ENCODE measurements around the gene TRAF1. TPM values are rescaled to one million over a fixed set of nuclear protein-coding genes. Genes with fewer than 3 reads are reported as not detected.

The TRAF1 gene
- total and polyA plus RNA-seq, 2 of the 13 experiments (the other 11 are each of a cell fraction or from before 2014, with no cell fraction given) = 0.44 to 1.0 TPM

DNA sequence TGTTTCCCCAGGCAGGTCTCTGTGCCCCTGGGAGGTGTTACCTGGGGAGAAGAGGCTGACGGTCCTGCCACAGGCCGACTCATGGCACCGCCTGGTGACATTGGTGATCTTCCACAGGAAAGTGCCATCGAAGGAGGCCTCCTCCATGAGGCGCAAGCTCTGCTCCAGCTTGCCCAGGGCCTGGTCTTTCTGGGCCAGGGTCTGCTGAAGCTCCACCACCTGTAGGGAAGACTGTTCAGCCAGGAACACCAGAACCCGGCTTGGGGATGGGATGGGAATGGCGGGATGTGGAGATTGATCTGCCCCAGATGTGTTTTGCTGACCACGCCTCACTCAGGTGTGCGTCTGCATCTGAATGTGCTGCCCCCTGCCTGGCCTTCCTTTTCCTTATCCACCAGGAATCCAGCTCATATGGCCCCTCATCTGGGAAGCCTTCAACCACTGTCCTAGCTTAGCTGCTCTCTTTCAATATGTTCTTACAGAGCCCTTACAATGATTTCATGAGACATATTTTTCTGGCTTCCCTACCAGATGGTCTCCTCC, 15.2 kb downstream of the TRAF1 start:
- no TSS peak for BruUV-seq (replicated peaks)
- CTCF ChIA-PET (ENCODE audit: low intra/inter-chr PET ratio, low total read pairs) = no interaction called here
- Histone ChIP-seq H3K36me3 (replicated peaks in 1 of 2; ENCODE audit: control insufficient read depth in 1 of 2, insufficient read depth in 2 of 2, low read length in 2 of 2) (no peaks in the 10 kb centered on the region), H3K4me2 (ENCODE audit: low read depth, low read length) (no peak overlapping the region), H3K9me3 (ENCODE audit: low read length) (no peaks in the 10 kb centered on the region), H3K4me3 (replicated peaks in 1 of 3; ENCODE audit: insufficient read depth in 1 of 3, low read depth in 2 of 3, low read length in 3 of 3) (no peak overlapping the region), H3K9ac (ENCODE audit: insufficient read depth, low read depth, low read length) (no peak overlapping the region), H3K4me1 (ENCODE audit: insufficient read depth, low read length) (0 out of 2 replicates have a peak, but pooled peaks cover 12% of the 10 kb centered on the region), H2AFZ (ENCODE audit: low read length) (no peak overlapping the region), H3K27ac (ENCODE audit: extremely low read length, insufficient read depth, low read length) (no peak overlapping the region), H4K20me1 (ENCODE audit: insufficient read depth, low read length) (no peaks in the 10 kb centered on the region), H3K79me2 (ENCODE audit: insufficient read depth, low read length) (no peaks in the 10 kb centered on the region), H3K27me3 (ENCODE audit: control insufficient read depth in 1 of 2, insufficient read depth in 2 of 2, low read length in 2 of 2) (no peaks in the 10 kb centered on the region)
- 44% methylated on average over 4 of the region's 9 CpGs for WGBS (ENCODE audit: low lambda C conversion rate)
- ATAC-seq (no peak), DNase-seq (ENCODE audit: low spot score) (no peak), FAIRE-seq (no peak)
- intact Hi-C loops (cut with micrococcal nuclease; ENCODE audit: unreplicated experiment) = no loop called here
- in situ Hi-C loops (cut with HindIII; ENCODE audit: extremely low pct_ligation_motif_present, low pct_unique_long_range_greater_than_20kb) = no loop called here
- POLR2A ChIA-PET = no interaction called here
- TF ChIP-seq GLI4 (CRISPR knock-in tag; IDR thresholded peaks at IDR 0.05; ENCODE audit: borderline replicate concordance) (no peak), HNRNPK (IDR thresholded peaks at IDR 0.05; ENCODE audit: low read depth, low read length, poor library complexity, severe bottlenecking) (no peak), CC2D1A (CRISPR knock-in tag; IDR thresholded peaks at IDR 0.05) (no peak), HDAC6 (IDR thresholded peaks at IDR 0.05; ENCODE audit: low read depth, low read length) (no peak), ZNF605 (CRISPR knock-in tag; IDR thresholded peaks at IDR 0.05) (no peak), TBP (CRISPR knock-in tag; IDR thresholded peaks at IDR 0.05) (no peak)
- TF ChIP-seq, protein P1, sequence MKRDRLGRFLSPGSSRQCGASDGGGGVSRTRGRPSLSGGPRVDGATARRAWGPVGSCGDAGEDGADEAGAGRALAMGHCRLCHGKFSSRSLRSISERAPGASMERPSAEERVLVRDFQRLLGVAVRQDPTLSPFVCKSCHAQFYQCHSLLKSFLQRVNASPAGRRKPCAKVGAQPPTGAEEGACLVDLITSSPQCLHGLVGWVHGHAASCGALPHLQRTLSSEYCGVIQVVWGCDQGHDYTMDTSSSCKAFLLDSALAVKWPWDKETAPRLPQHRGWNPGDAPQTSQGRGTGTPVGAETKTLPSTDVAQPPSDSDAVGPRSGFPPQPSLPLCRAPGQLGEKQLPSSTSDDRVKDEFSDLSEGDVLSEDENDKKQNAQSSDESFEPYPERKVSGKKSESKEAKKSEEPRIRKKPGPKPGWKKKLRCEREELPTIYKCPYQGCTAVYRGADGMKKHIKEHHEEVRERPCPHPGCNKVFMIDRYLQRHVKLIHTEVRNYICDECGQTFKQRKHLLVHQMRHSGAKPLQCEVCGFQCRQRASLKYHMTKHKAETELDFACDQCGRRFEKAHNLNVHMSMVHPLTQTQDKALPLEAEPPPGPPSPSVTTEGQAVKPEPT (CRISPR knock-in tag; IDR thresholded peaks at IDR 0.05; ENCODE audit: low read depth) = no peak
- TF ChIP-seq, protein P2, sequence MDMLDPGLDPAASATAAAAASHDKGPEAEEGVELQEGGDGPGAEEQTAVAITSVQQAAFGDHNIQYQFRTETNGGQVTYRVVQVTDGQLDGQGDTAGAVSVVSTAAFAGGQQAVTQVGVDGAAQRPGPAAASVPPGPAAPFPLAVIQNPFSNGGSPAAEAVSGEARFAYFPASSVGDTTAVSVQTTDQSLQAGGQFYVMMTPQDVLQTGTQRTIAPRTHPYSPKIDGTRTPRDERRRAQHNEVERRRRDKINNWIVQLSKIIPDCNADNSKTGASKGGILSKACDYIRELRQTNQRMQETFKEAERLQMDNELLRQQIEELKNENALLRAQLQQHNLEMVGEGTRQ (IDR thresholded peaks at IDR 0.05; ENCODE audit: low read depth, low read length) = no peak
- TF ChIP-seq, protein P2 (CRISPR knock-in tag; IDR thresholded peaks at IDR 0.05; ENCODE audit: borderline replicate concordance) = no peak
- TF ChIP-seq, protein P3, sequence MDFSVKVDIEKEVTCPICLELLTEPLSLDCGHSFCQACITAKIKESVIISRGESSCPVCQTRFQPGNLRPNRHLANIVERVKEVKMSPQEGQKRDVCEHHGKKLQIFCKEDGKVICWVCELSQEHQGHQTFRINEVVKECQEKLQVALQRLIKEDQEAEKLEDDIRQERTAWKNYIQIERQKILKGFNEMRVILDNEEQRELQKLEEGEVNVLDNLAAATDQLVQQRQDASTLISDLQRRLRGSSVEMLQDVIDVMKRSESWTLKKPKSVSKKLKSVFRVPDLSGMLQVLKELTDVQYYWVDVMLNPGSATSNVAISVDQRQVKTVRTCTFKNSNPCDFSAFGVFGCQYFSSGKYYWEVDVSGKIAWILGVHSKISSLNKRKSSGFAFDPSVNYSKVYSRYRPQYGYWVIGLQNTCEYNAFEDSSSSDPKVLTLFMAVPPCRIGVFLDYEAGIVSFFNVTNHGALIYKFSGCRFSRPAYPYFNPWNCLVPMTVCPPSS (IDR thresholded peaks at IDR 0.05) = no peak

All from HepG2 (cell line).